ENCODE results near the gene SH3TC1.

GRCh38 chr4:8189551-8190466, 9.3 kb upstream of the SH3TC1 start:
- TF ChIP-seq SPI1 (IDR thresholded peaks at IDR 0.05; ENCODE audit: borderline replicate concordance, low read depth) (no peak), CTCF (IDR thresholded peaks at IDR 0.05; ENCODE audit: insufficient read depth, low read length) (no peak), POLR2AphosphoS5 (IDR thresholded peaks at IDR 0.05; ENCODE audit: low read depth) (no peak)
